ENCODE measurements around the gene DPP10.

The DPP10 gene

DNA sequence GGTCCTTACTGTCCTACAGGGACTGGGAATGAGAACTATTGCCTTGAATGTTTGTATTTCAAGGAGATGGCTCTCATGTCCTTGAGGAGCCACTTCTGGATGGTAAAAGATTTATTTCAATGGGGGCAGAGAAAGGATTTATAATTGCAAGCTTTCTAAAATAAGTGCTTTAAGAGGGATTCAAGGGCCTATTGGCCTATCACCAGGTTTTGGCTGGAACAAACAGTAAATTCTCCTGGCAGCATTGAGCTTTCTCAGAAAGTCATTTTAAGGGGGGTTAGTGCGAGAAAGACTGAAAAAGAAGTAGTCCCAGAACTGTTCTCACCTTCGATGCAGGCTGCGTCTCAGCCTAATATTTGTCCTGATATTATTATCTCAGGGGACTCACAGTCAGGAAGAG lies 29.8 kb downstream of the DPP10 start (continued):
- TF ChIP-seq, protein P1, sequence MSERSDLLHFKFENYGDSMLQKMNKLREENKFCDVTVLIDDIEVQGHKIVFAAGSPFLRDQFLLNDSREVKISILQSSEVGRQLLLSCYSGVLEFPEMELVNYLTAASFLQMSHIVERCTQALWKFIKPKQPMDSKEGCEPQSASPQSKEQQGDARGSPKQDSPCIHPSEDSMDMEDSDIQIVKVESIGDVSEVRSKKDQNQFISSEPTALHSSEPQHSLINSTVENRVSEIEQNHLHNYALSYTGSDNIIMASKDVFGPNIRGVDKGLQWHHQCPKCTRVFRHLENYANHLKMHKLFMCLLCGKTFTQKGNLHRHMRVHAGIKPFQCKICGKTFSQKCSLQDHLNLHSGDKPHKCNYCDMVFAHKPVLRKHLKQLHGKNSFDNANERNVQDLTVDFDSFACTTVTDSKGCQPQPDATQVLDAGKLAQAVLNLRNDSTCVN (tag by site-specific recombination; optimal IDR thresholded peaks at IDR 0.05), result no peak
- TF ChIP-seq ZNF580 (tag by site-specific recombination; IDR thresholded peaks at IDR 0.05) (no peak), ZNF354C (tag by site-specific recombination; IDR thresholded peaks at IDR 0.05; ENCODE audit: borderline replicate concordance, low read depth) (no peak), ZNF626 (tag by site-specific recombination; IDR thresholded peaks at IDR 0.05) (no peak), ZNF394 (tag by site-specific recombination; IDR thresholded peaks at IDR 0.05; ENCODE audit: borderline replicate concordance) (no peak)

DNA sequence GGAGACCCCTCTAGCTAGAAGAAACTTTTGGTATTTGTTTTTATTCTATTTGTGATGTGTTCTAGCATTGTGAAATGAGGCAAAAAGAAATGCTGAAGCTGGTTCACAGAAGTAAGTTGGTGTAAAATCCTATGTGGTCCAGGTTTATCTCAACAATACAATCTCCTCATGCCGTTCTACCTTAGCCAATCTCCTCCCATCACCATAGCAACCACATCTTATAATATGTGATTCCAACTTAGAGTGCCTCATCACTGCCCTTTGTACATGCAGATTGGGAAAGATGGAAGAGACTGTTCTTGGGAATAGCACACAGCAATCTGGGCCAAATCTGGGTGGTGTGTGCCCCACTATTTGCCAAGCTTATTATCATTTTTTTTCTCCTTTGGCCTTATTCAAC lies 30.3 kb downstream of the DPP10 start:
- no peaks in the 10 kb centered on the region for H3K9me3 ChIP-seq (ENCODE audit: control insufficient read depth, insufficient read depth, low read depth, low read length)
- no peaks in the 10 kb centered on the region for H3K36me3 ChIP-seq (ENCODE audit: control insufficient read depth in 2 of 2, insufficient read depth in 1 of 2, low read length in 2 of 2)
- no peaks in the 10 kb centered on the region for H3K4me1 ChIP-seq (ENCODE audit: control insufficient read depth, insufficient read depth, low read length)
- TF ChIP-seq HOXC10 (CRISPR knock-in tag; IDR thresholded peaks at IDR 0.05), result no peak
- no peak for TF ChIP-seq OVOL3 (tag by site-specific recombination; IDR thresholded peaks at IDR 0.05)
- TF ChIP-seq, protein P2, sequence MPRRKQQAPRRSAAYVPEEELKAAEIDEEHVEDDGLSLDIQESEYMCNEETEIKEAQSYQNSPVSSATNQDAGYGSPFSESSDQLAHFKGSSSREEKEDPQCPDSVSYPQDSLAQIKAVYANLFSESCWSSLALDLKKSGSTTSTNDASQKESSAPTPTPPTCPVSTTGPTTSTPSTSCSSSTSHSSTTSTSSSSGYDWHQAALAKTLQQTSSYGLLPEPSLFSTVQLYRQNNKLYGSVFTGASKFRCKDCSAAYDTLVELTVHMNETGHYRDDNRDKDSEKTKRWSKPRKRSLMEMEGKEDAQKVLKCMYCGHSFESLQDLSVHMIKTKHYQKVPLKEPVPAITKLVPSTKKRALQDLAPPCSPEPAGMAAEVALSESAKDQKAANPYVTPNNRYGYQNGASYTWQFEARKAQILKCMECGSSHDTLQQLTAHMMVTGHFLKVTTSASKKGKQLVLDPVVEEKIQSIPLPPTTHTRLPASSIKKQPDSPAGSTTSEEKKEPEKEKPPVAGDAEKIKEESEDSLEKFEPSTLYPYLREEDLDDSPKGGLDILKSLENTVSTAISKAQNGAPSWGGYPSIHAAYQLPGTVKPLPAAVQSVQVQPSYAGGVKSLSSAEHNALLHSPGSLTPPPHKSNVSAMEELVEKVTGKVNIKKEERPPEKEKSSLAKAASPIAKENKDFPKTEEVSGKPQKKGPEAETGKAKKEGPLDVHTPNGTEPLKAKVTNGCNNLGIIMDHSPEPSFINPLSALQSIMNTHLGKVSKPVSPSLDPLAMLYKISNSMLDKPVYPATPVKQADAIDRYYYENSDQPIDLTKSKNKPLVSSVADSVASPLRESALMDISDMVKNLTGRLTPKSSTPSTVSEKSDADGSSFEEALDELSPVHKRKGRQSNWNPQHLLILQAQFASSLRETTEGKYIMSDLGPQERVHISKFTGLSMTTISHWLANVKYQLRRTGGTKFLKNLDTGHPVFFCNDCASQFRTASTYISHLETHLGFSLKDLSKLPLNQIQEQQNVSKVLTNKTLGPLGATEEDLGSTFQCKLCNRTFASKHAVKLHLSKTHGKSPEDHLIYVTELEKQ (tag by site-specific recombination; IDR thresholded peaks at IDR 0.05; ENCODE audit: borderline replicate concordance), result no peak
- TF ChIP-seq, protein P3, sequence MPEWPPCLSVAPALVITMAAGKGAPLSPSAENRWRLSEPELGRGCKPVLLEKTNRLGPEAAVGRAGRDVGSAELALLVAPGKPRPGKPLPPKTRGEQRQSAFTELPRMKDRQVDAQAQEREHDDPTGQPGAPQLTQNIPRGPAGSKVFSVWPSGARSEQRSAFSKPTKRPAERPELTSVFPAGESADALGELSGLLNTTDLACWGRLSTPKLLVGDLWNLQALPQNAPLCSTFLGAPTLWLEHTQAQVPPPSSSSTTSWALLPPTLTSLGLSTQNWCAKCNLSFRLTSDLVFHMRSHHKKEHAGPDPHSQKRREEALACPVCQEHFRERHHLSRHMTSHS (tag by site-specific recombination; IDR thresholded peaks at IDR 0.05), result no peak
- TF ChIP-seq ZNF184 (tag by site-specific recombination; IDR thresholded peaks at IDR 0.05), result no peak
- TF ChIP-seq ZNF473 (tag by site-specific recombination; IDR thresholded peaks at IDR 0.05), result no peak
- TF ChIP-seq ZNF16 (tag by site-specific recombination; IDR thresholded peaks at IDR 0.05; ENCODE audit: low read depth), result no peak
- no peak for TF ChIP-seq ZSCAN16 (tag by site-specific recombination; IDR thresholded peaks at IDR 0.05)
- no peak for TF ChIP-seq ZNF426 (tag by site-specific recombination; IDR thresholded peaks at IDR 0.05)
- no peak for TF ChIP-seq ZNF311 (tag by site-specific recombination; IDR thresholded peaks at IDR 0.05; ENCODE audit: borderline replicate concordance)
- no peak for TF ChIP-seq ZNF37A (tag by site-specific recombination; IDR thresholded peaks at IDR 0.05)
- no peak for TF ChIP-seq ZNF623 (tag by site-specific recombination; IDR thresholded peaks at IDR 0.05)
- TF ChIP-seq ZNF843 (tag by site-specific recombination; IDR thresholded peaks at IDR 0.05), result no peak
- no peak for TF ChIP-seq ZNF626 (tag by site-specific recombination; IDR thresholded peaks at IDR 0.05)
- TF ChIP-seq KLF9 (tag by site-specific recombination; IDR thresholded peaks at IDR 0.05; ENCODE audit: low read depth), result no peak
- no peak for TF ChIP-seq RBAK (tag by site-specific recombination; IDR thresholded peaks at IDR 0.05)
- no peak overlapping the region for H3K4me3 ChIP-seq (ENCODE audit: low read depth, low read length)
- H3K27ac ChIP-seq (ENCODE audit: extremely low read depth, low read depth, low read length), result no peak overlapping the region
- CTCF ChIA-PET, result no interaction called here
- POLR2A ChIA-PET, result no interaction called here
